ENCODE results near the gene DVL1. TPM values are rescaled to one million over a fixed set of nuclear protein-coding genes. Genes with fewer than 3 reads are reported as not detected.
A peak's percentile ranks its signal among the peaks of the same experiment; 100 is the strongest.
"Not testable (repeated sequence)": the region's sequence is repeated elsewhere in the genome, so short reads cannot be mapped to it uniquely, and the experiment has no call there.

The DVL1 gene
- total and polyA plus RNA-seq, 9 donors = 38.2 to 50.5 (median 45.8) TPM

GRCh38 chr1:1319646-1319941, 29.6 kb downstream of the DVL1 start:
- peaks cover 14% of the 10 kb centered on the region for H3K4me1 ChIP-seq (ENCODE audit: control insufficient read depth, insufficient read depth, low read length)
- WGBS (ENCODE audit: insufficient coverage) = 88% methylated on average over 13 of the region's 13 CpGs
- H3K36me3 ChIP-seq (ENCODE audit: control insufficient read depth, insufficient read depth, low read length) = peaks cover 48% of the 10 kb centered on the region

DNA sequence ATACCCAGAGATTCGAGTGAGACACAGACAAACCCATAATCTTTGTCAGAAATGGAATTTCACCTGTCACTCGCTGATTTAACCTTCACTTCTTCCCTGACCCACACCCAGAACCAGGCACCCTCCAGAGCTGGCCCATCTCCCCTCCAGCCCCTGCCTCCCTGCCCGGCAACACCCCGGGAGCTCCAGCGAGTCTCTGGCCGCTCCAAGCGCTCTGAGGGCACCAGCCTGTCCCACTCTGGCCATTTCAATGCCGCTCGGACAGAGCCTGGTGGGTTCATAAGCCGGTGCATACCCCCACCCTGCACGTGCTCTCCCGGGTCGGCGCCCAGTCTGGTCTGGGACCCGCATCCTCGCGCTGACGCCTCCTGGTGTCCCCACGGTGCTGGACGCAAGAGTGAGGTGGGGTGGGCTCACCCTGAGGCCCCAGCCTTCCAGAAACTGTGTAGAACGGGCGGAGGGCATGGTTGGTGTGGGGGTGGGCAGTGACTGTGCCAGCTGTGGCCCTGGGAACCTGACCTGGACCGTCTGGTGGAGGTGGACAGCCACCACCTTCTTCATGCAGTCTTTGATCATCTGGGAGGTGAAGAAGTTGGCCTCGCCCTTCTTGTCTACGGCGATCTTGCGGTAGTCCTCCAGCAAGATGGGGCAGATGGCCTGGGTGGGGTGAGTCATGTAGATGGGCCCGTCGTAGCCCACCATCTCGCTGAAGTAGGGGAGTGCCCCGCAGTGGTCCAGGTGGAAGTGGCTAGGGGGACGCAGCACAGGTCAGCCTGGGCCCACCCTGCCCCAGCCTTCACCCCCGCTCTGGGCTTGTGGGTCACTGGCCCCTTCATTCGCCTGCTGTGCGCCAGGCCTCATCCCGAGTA, 30.2 kb downstream of the DVL1 start:
- DNase-seq = no peak
- H3K27ac ChIP-seq (ENCODE audit: low read length) = no peak overlapping the region
- no peaks in the 10 kb centered on the region for H3K9me3 ChIP-seq (replicated peaks; ENCODE audit: control insufficient read depth, low read depth, low read length)
- no peak overlapping the region for H3K4me3 ChIP-seq (ENCODE audit: low read length)
- H3K27me3 ChIP-seq (ENCODE audit: control insufficient read depth, insufficient read depth, low read length) = no peaks in the 10 kb centered on the region
- peaks cover 54% of the 10 kb centered on the region for H3K36me3 ChIP-seq (ENCODE audit: control insufficient read depth, insufficient read depth, low read length)
- H3K4me1 ChIP-seq (ENCODE audit: control insufficient read depth, insufficient read depth, low read length) = peaks cover 14% of the 10 kb centered on the region
- WGBS (ENCODE audit: insufficient coverage) = 89% methylated on average over 33 of the region's 36 CpGs

More at GRCh38 chr1:1319646-1319941, 29.6 kb downstream of the DVL1 start:
- no peak overlapping the region for H3K27ac ChIP-seq (ENCODE audit: low read length)
- no peak overlapping the region for H3K4me3 ChIP-seq (ENCODE audit: low read length)
- H3K27me3 ChIP-seq (ENCODE audit: control insufficient read depth, insufficient read depth, low read length) = no peaks in the 10 kb centered on the region
- H3K9me3 ChIP-seq (replicated peaks; ENCODE audit: control insufficient read depth, low read depth, low read length) = no peaks in the 10 kb centered on the region
- DNase-seq = no peak

- Histone ChIP-seq H3K36me3 (ENCODE audit: control insufficient read depth, insufficient read depth, low read length) (peaks cover 62% of the 10 kb centered on the region), H3K27me3 (ENCODE audit: control insufficient read depth, insufficient read depth, low read length) (no peaks in the 10 kb centered on the region), H3K4me1 (ENCODE audit: control insufficient read depth, insufficient read depth, low read length) (peaks cover 9% of the 10 kb centered on the region), H3K27ac (ENCODE audit: low read length) (no peak overlapping the region), H3K4me3 (ENCODE audit: low read length) (no peak overlapping the region), H3K9me3 (replicated peaks; ENCODE audit: control insufficient read depth, low read depth, low read length) (no peaks in the 10 kb centered on the region)
- DNase-seq = peak; percentile 83
- whole genome bisulfite sequencing (ENCODE audit: insufficient coverage) = 80% methylated on average over 3 of the region's 9 CpGs
These were observed 31.0 kb downstream of the DVL1 start for GRCh38 chr1:1318131-1318652.

DNA sequence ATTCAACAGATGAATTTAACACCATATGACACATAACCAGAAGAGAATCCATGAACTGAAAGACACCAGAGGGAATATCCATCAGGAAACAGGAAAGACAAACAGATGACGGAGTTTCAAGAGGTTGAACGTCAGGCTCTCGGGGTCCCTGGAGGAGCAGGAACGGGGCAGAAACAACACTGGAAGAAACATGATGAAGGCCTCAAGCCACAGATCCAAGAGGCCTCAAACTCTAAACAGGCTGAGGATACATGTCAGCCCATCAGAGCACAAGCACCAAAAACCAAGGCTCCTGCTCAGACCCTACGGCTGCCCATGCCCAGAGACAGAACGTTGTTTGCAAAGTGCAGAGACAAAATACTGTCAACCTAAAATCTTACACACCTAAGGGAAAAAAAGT, 31.8 kb downstream of the DVL1 start:
- no peak for DNase-seq
- Histone ChIP-seq H3K27me3 (ENCODE audit: control insufficient read depth, insufficient read depth, low read length) (no peaks in the 10 kb centered on the region), H3K27ac (ENCODE audit: low read length) (no peak overlapping the region), H3K4me3 (ENCODE audit: low read length) (no peak overlapping the region), H3K9me3 (replicated peaks; ENCODE audit: control insufficient read depth, low read depth, low read length) (no peaks in the 10 kb centered on the region), H3K4me1 (ENCODE audit: control insufficient read depth, insufficient read depth, low read length) (peaks cover 4% of the 10 kb centered on the region), H3K36me3 (ENCODE audit: control insufficient read depth, insufficient read depth, low read length) (peaks cover 70% of the 10 kb centered on the region)
- WGBS (ENCODE audit: insufficient coverage) = 52% methylated on average over 4 of the region's 6 CpGs

- H3K4me1 ChIP-seq (ENCODE audit: control insufficient read depth, insufficient read depth, low read length); H3K27me3 ChIP-seq (ENCODE audit: control insufficient read depth, insufficient read depth, low read length); H3K4me3 ChIP-seq (ENCODE audit: low read length); H3K27ac ChIP-seq (ENCODE audit: low read length); H3K9me3 ChIP-seq (replicated peaks; ENCODE audit: control insufficient read depth, low read depth, low read length); DNase-seq: not testable (repeated sequence)
- H3K36me3 ChIP-seq (ENCODE audit: control insufficient read depth, insufficient read depth, low read length) = peaks cover 71% of the 10 kb centered on the region
- 86% methylated on average over 7 of the region's 8 CpGs for WGBS (ENCODE audit: insufficient coverage)
These were observed 33.0 kb downstream of the DVL1 start for GRCh38 chr1:1316199-1316598.

- Histone ChIP-seq H3K9me3 (replicated peaks; ENCODE audit: control insufficient read depth, low read depth, low read length) (no peaks in the 10 kb centered on the region), H3K27me3 (ENCODE audit: control insufficient read depth, insufficient read depth, low read length) (no peaks in the 10 kb centered on the region), H3K4me1 (ENCODE audit: control insufficient read depth, insufficient read depth, low read length) (peaks cover 4% of the 10 kb centered on the region), H3K27ac (ENCODE audit: low read length) (no peak overlapping the region), H3K36me3 (ENCODE audit: control insufficient read depth, insufficient read depth, low read length) (peaks cover 70% of the 10 kb centered on the region), H3K4me3 (ENCODE audit: low read length) (no peak overlapping the region)
- DNase-seq = no peak
- WGBS (ENCODE audit: insufficient coverage) = 42% methylated on average over 6 of the region's 26 CpGs
These were observed 33.7 kb downstream of the DVL1 start for GRCh38 chr1:1315435-1315954.

DNA sequence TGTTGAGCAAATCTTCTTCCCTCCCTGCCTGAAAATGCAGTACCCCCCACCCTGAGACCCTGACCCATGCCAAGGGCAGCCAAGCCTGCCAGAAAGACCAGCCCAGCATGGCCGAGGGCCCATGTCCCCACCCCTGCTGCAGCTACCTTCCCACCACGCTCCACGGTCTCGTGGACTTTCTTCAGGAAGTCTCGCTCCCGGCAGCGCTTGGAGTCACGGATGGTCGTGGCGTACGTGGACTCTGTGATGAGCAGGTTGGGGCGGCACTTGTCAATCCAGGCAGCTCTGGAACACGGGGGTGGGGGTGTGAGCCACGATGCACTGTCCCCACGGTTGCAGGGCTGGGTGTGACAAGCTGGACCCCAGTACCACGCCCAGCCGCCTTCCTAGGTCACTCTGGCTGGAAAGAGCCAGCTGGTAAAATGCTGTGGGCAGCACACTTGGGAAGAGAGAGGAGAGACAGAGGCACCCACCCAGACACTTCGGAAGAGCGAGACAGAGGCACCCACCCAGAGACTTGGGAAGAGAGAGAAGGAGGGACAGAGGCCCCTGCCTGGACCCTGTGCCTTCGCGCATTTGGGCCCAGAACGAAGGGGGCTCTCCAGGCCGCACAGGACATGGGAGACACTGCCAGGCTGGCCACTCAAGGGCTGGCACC, 34.4 kb downstream of the DVL1 start:
- WGBS (ENCODE audit: insufficient coverage) = 90% methylated on average over 21 of the region's 23 CpGs
- Histone ChIP-seq H3K27me3 (ENCODE audit: control insufficient read depth, insufficient read depth, low read length) (no peaks in the 10 kb centered on the region), H3K27ac (ENCODE audit: low read length) (no peak overlapping the region), H3K4me3 (ENCODE audit: low read length) (no peak overlapping the region), H3K9me3 (replicated peaks; ENCODE audit: control insufficient read depth, low read depth, low read length) (no peaks in the 10 kb centered on the region), H3K4me1 (ENCODE audit: control insufficient read depth, insufficient read depth, low read length) (peaks cover 8% of the 10 kb centered on the region), H3K36me3 (ENCODE audit: control insufficient read depth, insufficient read depth, low read length) (peaks cover 70% of the 10 kb centered on the region)
- no peak for DNase-seq

DNA sequence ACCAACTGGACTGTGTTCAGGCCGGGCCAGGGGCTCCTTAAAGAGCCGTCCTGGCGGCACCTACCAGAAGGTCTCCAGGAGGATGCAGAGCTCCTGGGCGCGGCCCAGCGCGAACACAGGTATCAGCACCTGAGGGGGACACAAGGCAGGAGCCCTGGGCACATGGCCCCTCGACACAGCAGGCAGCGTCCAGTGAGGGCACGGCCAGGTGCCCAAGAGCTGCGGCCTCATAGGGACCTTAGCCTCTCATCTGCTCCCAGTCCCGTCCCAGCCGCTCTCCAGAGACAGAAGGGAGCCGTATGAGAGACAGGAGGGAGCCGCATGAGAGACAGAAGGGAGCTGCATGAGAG, 35.0 kb downstream of the DVL1 start:
- WGBS (ENCODE audit: insufficient coverage) = 89% methylated on average over 14 of the region's 15 CpGs
- Histone ChIP-seq H3K36me3 (ENCODE audit: control insufficient read depth, insufficient read depth, low read length) (peaks cover 66% of the 10 kb centered on the region), H3K27ac (ENCODE audit: low read length) (no peak overlapping the region), H3K9me3 (replicated peaks; ENCODE audit: control insufficient read depth, low read depth, low read length) (no peaks in the 10 kb centered on the region), H3K4me3 (ENCODE audit: low read length) (no peak overlapping the region), H3K27me3 (ENCODE audit: control insufficient read depth, insufficient read depth, low read length) (no peaks in the 10 kb centered on the region), H3K4me1 (ENCODE audit: control insufficient read depth, insufficient read depth, low read length) (peaks cover 14% of the 10 kb centered on the region)
- DNase-seq = no peak

- DNase-seq = no peak
- Histone ChIP-seq H3K9me3 (replicated peaks; ENCODE audit: control insufficient read depth, low read depth, low read length) (no peaks in the 10 kb centered on the region), H3K27ac (ENCODE audit: low read length) (no peak overlapping the region), H3K36me3 (ENCODE audit: control insufficient read depth, insufficient read depth, low read length) (peaks cover 61% of the 10 kb centered on the region), H3K27me3 (ENCODE audit: control insufficient read depth, insufficient read depth, low read length) (no peaks in the 10 kb centered on the region), H3K4me3 (ENCODE audit: low read length) (no peak overlapping the region), H3K4me1 (ENCODE audit: control insufficient read depth, insufficient read depth, low read length) (peaks cover 19% of the 10 kb centered on the region)
- 86% methylated on average over 33 of the region's 37 CpGs for WGBS (ENCODE audit: insufficient coverage)
These were observed 35.5 kb downstream of the DVL1 start for GRCh38 chr1:1313500-1314236.
